MM.1S (cell line): ENCODE measurements around the gene ETV5.

Experiments used
- EZH2 ChIP-seq: fragments of 300-600 bp; sonication (generic); optimal IDR thresholded peaks from 2 replicates; pipeline ENCODE3; 2017; ENCODE audit warnings: low read depth, mild to moderate bottlenecking, antibody characterized with exemption, low read length, mixed read lengths
- EZH2phosphoT487 ChIP-seq: fragments of 300-600 bp; sonication (generic); IDR thresholded peaks from 2 replicates; pipeline ENCODE4 v1.6.1; 2018; ENCODE audit warnings: antibody characterized with exemption, low read length
- TF ChIP-seq, protein P1 (sequence below): fragments of 300-600 bp; sonication (generic); IDR thresholded peaks from 2 replicates; pipeline ENCODE4 v1.5.1; 2016; ENCODE audit warnings: antibody characterized with exemption, low read length, mixed read lengths

DNA sequence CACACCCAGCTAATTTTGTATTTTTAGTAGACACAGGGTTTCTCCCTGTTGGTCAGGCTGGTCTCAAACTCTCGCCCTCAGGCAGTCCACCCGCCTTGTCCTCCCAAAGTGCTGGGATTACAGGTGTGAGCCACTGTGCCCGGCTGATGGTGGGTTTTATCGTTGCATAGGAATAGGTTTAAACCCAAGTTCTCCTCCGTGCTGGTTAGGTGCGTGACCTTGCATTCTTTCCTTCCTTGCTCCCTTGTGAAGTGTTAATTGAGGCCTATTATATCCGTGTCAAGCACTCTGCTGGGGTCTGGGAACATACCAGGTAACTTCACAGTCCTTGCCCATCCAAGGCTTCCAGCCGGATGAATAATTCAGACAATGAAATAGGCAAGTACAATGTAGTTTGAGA, 19.3 kb upstream of the ETV5 start:
- TF ChIP-seq, protein P1, sequence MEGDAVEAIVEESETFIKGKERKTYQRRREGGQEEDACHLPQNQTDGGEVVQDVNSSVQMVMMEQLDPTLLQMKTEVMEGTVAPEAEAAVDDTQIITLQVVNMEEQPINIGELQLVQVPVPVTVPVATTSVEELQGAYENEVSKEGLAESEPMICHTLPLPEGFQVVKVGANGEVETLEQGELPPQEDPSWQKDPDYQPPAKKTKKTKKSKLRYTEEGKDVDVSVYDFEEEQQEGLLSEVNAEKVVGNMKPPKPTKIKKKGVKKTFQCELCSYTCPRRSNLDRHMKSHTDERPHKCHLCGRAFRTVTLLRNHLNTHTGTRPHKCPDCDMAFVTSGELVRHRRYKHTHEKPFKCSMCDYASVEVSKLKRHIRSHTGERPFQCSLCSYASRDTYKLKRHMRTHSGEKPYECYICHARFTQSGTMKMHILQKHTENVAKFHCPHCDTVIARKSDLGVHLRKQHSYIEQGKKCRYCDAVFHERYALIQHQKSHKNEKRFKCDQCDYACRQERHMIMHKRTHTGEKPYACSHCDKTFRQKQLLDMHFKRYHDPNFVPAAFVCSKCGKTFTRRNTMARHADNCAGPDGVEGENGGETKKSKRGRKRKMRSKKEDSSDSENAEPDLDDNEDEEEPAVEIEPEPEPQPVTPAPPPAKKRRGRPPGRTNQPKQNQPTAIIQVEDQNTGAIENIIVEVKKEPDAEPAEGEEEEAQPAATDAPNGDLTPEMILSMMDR, result no peak
- TF ChIP-seq EZH2 (no peak), EZH2phosphoT487 (no peak)
